OCI-LY3 (cell line): ENCODE data around the gene COL24A1.

ENCODE experiments used
- H2AFZ ChIP-seq: fragments of 200-600, 300-600 bp; shearing (Covaris generic); 2 replicates; pipeline ENCODE4 v1.6.0; 2014; ENCODE audit warnings: antibody characterized with exemption, low read depth, low read length
- H3K27ac ChIP-seq: fragments of 200-600, 300-600 bp; sonication (generic); 2 replicates; pipeline ENCODE4 v1.5.1; 2014; ENCODE audit warnings: mild to moderate bottlenecking, low read length, moderate library complexity, mixed read lengths
- H3K27me3 ChIP-seq: fragments of 200-600, 300-600 bp; sonication (generic); 2 replicates; pipeline ENCODE4 v1.6.1; 2014; ENCODE audit warnings: low read depth, low read length, mixed read lengths
- H3K36me3 ChIP-seq: fragments of 200-600, 300-600 bp; sonication (generic); replicated peaks from 2 replicates; pipeline ENCODE3; 2014; ENCODE audit warnings: low read depth, low read length, mixed read lengths
- H3K4me1 ChIP-seq: fragments of 300-600, 200-600 bp; sonication (generic); 2 replicates; pipeline ENCODE4 v1.6.1; 2014; ENCODE audit warnings: low read length, mixed read lengths
- H3K4me2 ChIP-seq: fragments of 200-600, 300-600 bp; sonication (generic); 2 replicates; pipeline ENCODE4 v1.6.1; 2014; ENCODE audit warnings: low read length, mixed read lengths
- H3K4me3 ChIP-seq: fragments of 300-600, 200-600 bp; sonication (generic); 2 replicates; pipeline ENCODE4 v1.5.1; 2014; ENCODE audit warnings: antibody characterized with exemption, mild to moderate bottlenecking, low read length, moderate library complexity
- H3K79me2 ChIP-seq: fragments of 300-600, 200-600 bp; shearing (Covaris generic); 2 replicates; pipeline ENCODE4 v1.6.1; 2014; ENCODE audit warnings: mild to moderate bottlenecking, low read length, mixed read lengths
- H3K9ac ChIP-seq: fragments of 300-600, 200-600 bp; shearing (Covaris generic); 2 replicates; pipeline ENCODE4 v1.6.0; 2014; ENCODE audit warnings: mild to moderate bottlenecking, low read length, moderate library complexity
- H3K9me3 ChIP-seq: fragments of 200-600, 300-600 bp; shearing (Covaris generic); 2 replicates; pipeline ENCODE4 v1.6.1; 2014; ENCODE audit warnings: low read length, mixed read lengths; ENCODE audit not compliant: insufficient read depth
- H4K20me1 ChIP-seq: fragments of 200-600, 300-600 bp; sonication (generic); 2 replicates; pipeline ENCODE4 v1.6.1; 2016; ENCODE audit warnings: low read length, mixed read lengths; ENCODE audit not compliant: insufficient read depth
- CTCF ChIP-seq: fragments of 200-600, 300-600 bp; sonication (generic); IDR thresholded peaks from 2 replicates; pipeline ENCODE4 v1.5.1; 2014; ENCODE audit warnings: antibody characterized with exemption, low read length, low read depth
- EZH2phosphoT487 ChIP-seq: fragments of 200-600 bp; shearing (Covaris generic); IDR thresholded peaks from 2 replicates; pipeline ENCODE4 v1.6.1; 2018; ENCODE audit warnings: antibody characterized with exemption, mixed run types, low read depth

COL24A1 gene

GRCh38 chr1:86018283-86018923 lies 138.2 kb downstream of the COL24A1 start:
- H3K9ac ChIP-seq: no peak overlapping the region
- H3K4me2 ChIP-seq: no peak overlapping the region
- H3K79me2 ChIP-seq: no peaks in the 10 kb centered on the region
- peaks cover 25% of the 10 kb centered on the region for H3K4me1 ChIP-seq
- no peaks in the 10 kb centered on the region for H3K36me3 ChIP-seq
- peak; percentile 70 for TF ChIP-seq CTCF
- no peak for TF ChIP-seq EZH2phosphoT487
- H3K27ac ChIP-seq: no peak overlapping the region
- H3K4me3 ChIP-seq: no peak overlapping the region
- H4K20me1 ChIP-seq: no peaks in the 10 kb centered on the region
- no peaks in the 10 kb centered on the region for H3K9me3 ChIP-seq
- H3K27me3 ChIP-seq: no peaks in the 10 kb centered on the region
- H2AFZ ChIP-seq: no peak overlapping the region

- H3K27ac ChIP-seq: no peak overlapping the region
- TF ChIP-seq EZH2phosphoT487: no peak
- TF ChIP-seq CTCF: no peak
- no peaks in the 10 kb centered on the region for H3K79me2 ChIP-seq
- no peaks in the 10 kb centered on the region for H4K20me1 ChIP-seq
- no peaks in the 10 kb centered on the region for H3K27me3 ChIP-seq
- H3K9ac ChIP-seq: no peak overlapping the region
- H3K36me3 ChIP-seq: no peaks in the 10 kb centered on the region
- H3K4me3 ChIP-seq: no peak overlapping the region
- H2AFZ ChIP-seq: no peak overlapping the region
- peak overlapping the region; percentile 29; the same call in 1 of the 2 replicates for H3K4me2 ChIP-seq
- no peaks in the 10 kb centered on the region for H3K9me3 ChIP-seq
- H3K4me1 ChIP-seq: peaks cover 25% of the 10 kb centered on the region
Measured at GRCh38 chr1:86016076-86016759, 140.4 kb downstream of the COL24A1 start.

- no peaks in the 10 kb centered on the region for H3K79me2 ChIP-seq
- H3K9ac ChIP-seq: no peak overlapping the region
- no peak for TF ChIP-seq CTCF
- no peak for TF ChIP-seq EZH2phosphoT487
- no peak overlapping the region for H3K4me3 ChIP-seq
- no peaks in the 10 kb centered on the region for H3K36me3 ChIP-seq
- no peak overlapping the region for H3K27ac ChIP-seq
- no peak overlapping the region for H3K4me2 ChIP-seq
- no peaks in the 10 kb centered on the region for H3K27me3 ChIP-seq
- peaks cover 25% of the 10 kb centered on the region for H3K4me1 ChIP-seq
- no peaks in the 10 kb centered on the region for H4K20me1 ChIP-seq
- no peaks in the 10 kb centered on the region for H3K9me3 ChIP-seq
- H2AFZ ChIP-seq: no peak overlapping the region
Measured at GRCh38 chr1:86015375-86015774, 141.2 kb downstream of the COL24A1 start.

GRCh38 chr1:86000601-86001000 lies 156.0 kb downstream of the COL24A1 start:
- no peaks in the 10 kb centered on the region for H3K27me3 ChIP-seq
- H4K20me1 ChIP-seq: no peaks in the 10 kb centered on the region
- no peak overlapping the region for H2AFZ ChIP-seq
- no peaks in the 10 kb centered on the region for H3K9me3 ChIP-seq
- no peak overlapping the region for H3K4me3 ChIP-seq
- H3K27ac ChIP-seq: no peak overlapping the region
- H3K4me1 ChIP-seq: no peaks in the 10 kb centered on the region
- H3K4me2 ChIP-seq: no peak overlapping the region
- no peak overlapping the region for H3K9ac ChIP-seq
- no peaks in the 10 kb centered on the region for H3K79me2 ChIP-seq
- no peak for TF ChIP-seq CTCF
- no peak for TF ChIP-seq EZH2phosphoT487
- H3K36me3 ChIP-seq: no peaks in the 10 kb centered on the region
